Mesenchymal stem cell (in vitro differentiated cells and primary cell): ENCODE results near the gene NDUFAF2.

Source experiments
- DNase-seq: peaks from one replicate; pipeline ENCODE4 v3.0.0-alpha.2; 2013
- H2AFZ ChIP-seq: one replicate; pipeline ENCODE4 v1.6.1; 2013; ENCODE audit warnings: low read depth, mild to moderate bottlenecking, control low read depth, inconsistent platforms, low read length, moderate library complexity
- H2AK5ac ChIP-seq: 2 replicates; pipeline ENCODE4 v1.6.1; 2013; ENCODE audit warnings: low read length, moderate library complexity, mild to moderate bottlenecking, inconsistent platforms; ENCODE audit not compliant: severe bottlenecking
- H2BK120ac ChIP-seq: one replicate; pipeline ENCODE4 v1.6.1; 2013; ENCODE audit warnings: low read depth, mild to moderate bottlenecking, inconsistent platforms, low read length, moderate library complexity
- H2BK12ac ChIP-seq, 2 experiments: one replicate each; pipeline ENCODE4 v1.6.1; 2013; ENCODE audit warnings: inconsistent platforms in 2 of 2, low read length in 2 of 2, mild to moderate bottlenecking in 2 of 2, moderate library complexity in 2 of 2, control low read depth in 1 of 2
- H2BK15ac ChIP-seq: one replicate; pipeline ENCODE4 v1.6.1; 2013; ENCODE audit warnings: mild to moderate bottlenecking, low read depth, inconsistent platforms; ENCODE audit not compliant: poor library complexity, severe bottlenecking
- H2BK5ac ChIP-seq: 2 replicates; pipeline ENCODE4 v1.6.1; 2013; ENCODE audit warnings: low read depth, mild to moderate bottlenecking, low read length, control low read depth, inconsistent platforms; ENCODE audit not compliant: poor library complexity, severe bottlenecking
- H3K14ac ChIP-seq, 2 experiments: one replicate each; pipeline ENCODE4 v1.6.1; 2013; ENCODE audit warnings: inconsistent platforms in 2 of 2, low read length in 2 of 2, control low read depth in 1 of 2, mild to moderate bottlenecking in 1 of 2, moderate library complexity in 1 of 2
- H3K18ac ChIP-seq, 2 experiments: one replicate each; pipeline ENCODE4 v1.6.1; 2013; ENCODE audit warnings: inconsistent platforms in 2 of 2, low read length in 2 of 2, control low read depth in 1 of 2, low read depth in 1 of 2, mild to moderate bottlenecking in 1 of 2
- H3K23ac ChIP-seq, 2 experiments: one replicate each; pipeline ENCODE4 v1.6.1; 2013; ENCODE audit warnings: inconsistent platforms in 2 of 2, low read length in 2 of 2, mild to moderate bottlenecking in 2 of 2, moderate library complexity in 2 of 2, control low read depth in 1 of 2
- H3K27ac ChIP-seq: 2 replicates; pipeline ENCODE4 v1.5.1; 2013; ENCODE audit warnings: mild to moderate bottlenecking, moderate library complexity, low read length, control low read depth, inconsistent platforms; ENCODE audit not compliant: poor library complexity, severe bottlenecking
- H3K27me3 ChIP-seq, 2 experiments: 2 replicates each; pipeline versions ENCODE4 v1.6.1 to v1.7.0; 2013; ENCODE audit warnings: low read length in 2 of 2, mild to moderate bottlenecking in 2 of 2, moderate library complexity in 2 of 2, control low read depth in 1 of 2, inconsistent platforms in 1 of 2; ENCODE audit not compliant: control insufficient read depth in 1 of 2, insufficient read depth in 1 of 2
- H3K36me3 ChIP-seq, 2 experiments: 2 replicates each; pipeline versions ENCODE4 v1.6.1 to v1.7.0; 2013; ENCODE audit warnings: low read length in 2 of 2, control low read depth in 1 of 2, inconsistent platforms in 1 of 2, low read depth in 1 of 2, mild to moderate bottlenecking in 1 of 2; ENCODE audit not compliant: insufficient read depth in 2 of 2, control insufficient read depth in 1 of 2
- H3K4ac ChIP-seq, 2 experiments: one replicate each; pipeline ENCODE4 v1.6.1; 2013; ENCODE audit warnings: inconsistent platforms in 2 of 2, low read length in 2 of 2, mild to moderate bottlenecking in 2 of 2, moderate library complexity in 2 of 2, control low read depth in 1 of 2, low read depth in 1 of 2
- H3K4me1 ChIP-seq: 2 replicates; pipeline ENCODE4 v1.6.1; 2013; ENCODE audit warnings: low read depth, low read length, control low read depth; ENCODE audit not compliant: control insufficient read depth, insufficient read depth
- H3K4me2 ChIP-seq: 2 replicates; pipeline ENCODE4 v1.6.1; 2013; ENCODE audit warnings: low read length, mild to moderate bottlenecking, inconsistent platforms; ENCODE audit not compliant: poor library complexity, severe bottlenecking
- H3K4me3 ChIP-seq, 2 experiments: 2 replicates each; pipeline versions ENCODE4 v1.5.1 to v1.7.0; 2013; ENCODE audit warnings: low read length in 2 of 2, mild to moderate bottlenecking in 2 of 2, control low read depth in 1 of 2, low read depth in 1 of 2; ENCODE audit not compliant: insufficient read depth in 1 of 2
- H3K79me1 ChIP-seq: replicated peaks from 2 replicates; pipeline ENCODE4 v1.6.1; 2013; ENCODE audit warnings: mild to moderate bottlenecking, control low read depth, low read length, inconsistent platforms; ENCODE audit not compliant: poor library complexity, severe bottlenecking
- H3K9ac ChIP-seq: 2 replicates; pipeline ENCODE4 v1.7.0; 2013; ENCODE audit warnings: mild to moderate bottlenecking, low read length, moderate library complexity
- H3K9me3 ChIP-seq: 2 replicates; pipeline ENCODE4 v1.7.0; 2013; ENCODE audit warnings: mild to moderate bottlenecking, low read length; ENCODE audit not compliant: control insufficient read depth
- H4K8ac ChIP-seq: one replicate; pipeline ENCODE4 v1.6.1; 2013; ENCODE audit warnings: inconsistent platforms, mild to moderate bottlenecking, low read length, moderate library complexity
- H4K91ac ChIP-seq: one replicate; pipeline ENCODE4 v1.6.1; 2013; ENCODE audit warnings: mild to moderate bottlenecking, low read length, inconsistent platforms
- WGBS: methylation state at CpG from one replicate; pipeline ENCODE4 v1.1.7; 2013; ENCODE audit warnings: mixed read lengths; 5-methylcytosine and 5-hydroxymethylcytosine counted together

Gene NDUFAF2

DNA sequence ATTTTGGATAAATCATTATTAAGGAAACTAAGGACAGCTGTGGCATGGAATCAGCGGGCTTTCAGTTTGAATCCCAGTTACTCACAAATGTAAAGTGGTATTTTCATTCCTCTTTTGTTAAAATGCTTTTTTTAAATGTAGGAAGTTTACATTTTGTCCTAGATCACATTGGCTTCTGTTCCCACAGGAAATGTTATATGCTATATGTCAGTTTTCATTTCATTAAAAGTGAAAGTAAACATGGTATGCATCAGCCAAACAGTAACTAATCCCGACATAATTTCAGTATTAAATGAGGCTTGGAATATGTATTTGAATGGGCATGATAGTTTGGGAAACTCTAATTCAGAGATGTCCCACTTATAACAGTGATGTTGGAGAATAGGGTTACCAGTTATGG lies 235.9 kb downstream of the NDUFAF2 start:
- no peaks in the 10 kb centered on the region for H3K27me3 ChIP-seq
- peak; percentile 29 for DNase-seq
- no peak overlapping the region for H2AFZ ChIP-seq
- H4K91ac ChIP-seq = no peak overlapping the region
- no peak overlapping the region for H3K18ac ChIP-seq
- H3K4me3 ChIP-seq = peak overlapping the region in 1 of 2 experiments; percentile 63
- H2BK120ac ChIP-seq = no peak overlapping the region
- no peaks in the 10 kb centered on the region for H3K4me1 ChIP-seq
- no peaks in the 10 kb centered on the region for H3K9me3 ChIP-seq
- H3K14ac ChIP-seq = no peak overlapping the region
- H3K23ac ChIP-seq = no peak overlapping the region
- no peak overlapping the region for H3K27ac ChIP-seq
- H4K8ac ChIP-seq = no peak overlapping the region
- no peak overlapping the region for H2BK12ac ChIP-seq
- no peak overlapping the region for H2AK5ac ChIP-seq
- no peak overlapping the region for H2BK15ac ChIP-seq
- H3K4me2 ChIP-seq = no peak overlapping the region
- no peaks in the 10 kb centered on the region for H3K36me3 ChIP-seq
- 100% methylated on average over 1 of the region's 2 CpGs for WGBS
- H3K79me1 ChIP-seq = no peaks in the 10 kb centered on the region
- no peak overlapping the region for H3K4ac ChIP-seq
- no peak overlapping the region for H2BK5ac ChIP-seq
- peak overlapping the region; percentile 72 for H3K9ac ChIP-seq

DNA sequence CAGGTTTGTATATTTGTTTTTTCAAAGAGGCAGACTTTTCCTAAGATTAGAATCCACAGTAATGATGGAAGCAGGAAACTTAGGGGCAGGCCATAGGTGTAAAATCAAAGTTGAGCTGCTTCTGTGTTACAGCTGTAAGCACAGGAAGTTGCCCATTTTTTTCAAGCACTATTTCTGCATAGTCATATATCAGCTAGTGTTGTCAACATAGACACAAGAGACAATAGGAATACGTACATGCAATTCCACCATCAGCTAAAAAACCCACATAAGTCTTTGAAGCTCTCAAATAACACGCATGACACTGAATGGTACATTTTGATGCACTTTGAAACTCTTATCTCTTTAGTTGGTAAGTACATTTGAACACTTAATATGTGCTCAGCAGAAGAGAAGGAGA lies 237.4 kb downstream of the NDUFAF2 start:
- H2BK15ac ChIP-seq = no peak overlapping the region
- H2BK120ac ChIP-seq = no peak overlapping the region
- no peak overlapping the region for H4K91ac ChIP-seq
- no peaks in the 10 kb centered on the region for H3K4me1 ChIP-seq
- no peaks in the 10 kb centered on the region for H3K79me1 ChIP-seq
- H3K9me3 ChIP-seq = no peaks in the 10 kb centered on the region
- H3K27me3 ChIP-seq = no peaks in the 10 kb centered on the region
- DNase-seq = peak; percentile 48
- no peak overlapping the region for H3K4ac ChIP-seq
- WGBS = 0% methylated on average over 1 of the region's 2 CpGs
- no peak overlapping the region for H3K23ac ChIP-seq
- H2AK5ac ChIP-seq = no peak overlapping the region
- no peaks in the 10 kb centered on the region for H3K36me3 ChIP-seq
- no peak overlapping the region for H3K4me3 ChIP-seq
- no peak overlapping the region for H3K18ac ChIP-seq
- H3K9ac ChIP-seq = no peak overlapping the region
- no peak overlapping the region for H3K14ac ChIP-seq
- no peak overlapping the region for H3K27ac ChIP-seq
- H2BK5ac ChIP-seq = no peak overlapping the region
- H4K8ac ChIP-seq = no peak overlapping the region
- H3K4me2 ChIP-seq = no peak overlapping the region
- peak overlapping the region in 1 of 2 experiments; percentile 15 for H2BK12ac ChIP-seq
- no peak overlapping the region for H2AFZ ChIP-seq

DNA sequence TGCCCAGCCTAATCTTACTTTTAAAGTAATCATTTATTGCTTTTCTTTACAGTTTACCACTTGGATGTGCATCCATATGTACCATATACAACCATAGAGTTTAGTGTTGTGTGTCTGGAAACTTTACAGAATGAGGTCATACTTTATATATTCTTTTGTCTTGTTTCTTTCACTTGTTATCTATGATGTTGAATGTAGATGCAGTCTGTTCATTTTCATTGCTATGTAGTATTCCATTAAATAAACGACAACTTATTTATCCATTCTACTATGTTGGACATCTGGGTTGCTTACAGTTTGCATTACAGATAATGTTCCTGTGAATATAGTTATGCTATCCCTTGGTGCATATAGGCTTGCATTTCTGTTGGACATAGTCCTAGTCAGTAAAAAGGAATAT lies 238.5 kb downstream of the NDUFAF2 start:
- H2AFZ ChIP-seq = no peak overlapping the region
- H3K79me1 ChIP-seq = no peaks in the 10 kb centered on the region
- H2BK120ac ChIP-seq = no peak overlapping the region
- H3K4me1 ChIP-seq = no peaks in the 10 kb centered on the region
- H3K27me3 ChIP-seq = no peaks in the 10 kb centered on the region
- no peak overlapping the region for H2BK12ac ChIP-seq
- no peak overlapping the region for H3K9ac ChIP-seq
- no peaks in the 10 kb centered on the region for H3K9me3 ChIP-seq
- no peak overlapping the region for H3K4ac ChIP-seq
- no peak overlapping the region for H3K18ac ChIP-seq
- no peak overlapping the region for H3K4me3 ChIP-seq
- DNase-seq = no peak
- H4K8ac ChIP-seq = no peak overlapping the region
- H3K27ac ChIP-seq = no peak overlapping the region
- no peak overlapping the region for H2BK5ac ChIP-seq
- H4K91ac ChIP-seq = no peak overlapping the region
- no peaks in the 10 kb centered on the region for H3K36me3 ChIP-seq
- no CpG with 5 or more reads among the region's 1 CpG for WGBS
- H3K4me2 ChIP-seq = no peak overlapping the region
- no peak overlapping the region for H2BK15ac ChIP-seq
- H2AK5ac ChIP-seq = no peak overlapping the region
- no peak overlapping the region for H3K14ac ChIP-seq
- no peak overlapping the region for H3K23ac ChIP-seq

DNA sequence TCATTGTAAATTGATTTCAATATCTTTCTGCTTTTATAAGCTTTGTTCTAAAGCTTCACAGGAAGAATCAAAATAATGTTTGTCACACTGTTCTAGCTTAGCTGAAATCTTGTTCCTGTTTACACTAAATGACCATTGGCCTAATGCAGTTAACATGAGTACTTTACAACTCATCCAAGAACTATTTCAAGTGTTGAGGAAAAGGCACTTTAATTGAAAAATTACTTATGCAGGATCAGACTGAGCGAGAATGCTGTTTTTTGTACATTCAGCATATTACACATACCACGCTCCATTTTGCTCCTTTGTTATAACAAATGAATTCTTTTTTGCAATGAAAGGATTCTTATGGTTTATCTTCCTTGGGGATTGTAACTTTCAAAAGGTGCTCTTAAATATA lies 239.7 kb downstream of the NDUFAF2 start:
- no peak overlapping the region for H3K27ac ChIP-seq
- H2BK12ac ChIP-seq = no peak overlapping the region
- H4K8ac ChIP-seq = no peak overlapping the region
- H3K23ac ChIP-seq = no peak overlapping the region
- H2BK5ac ChIP-seq = no peak overlapping the region
- H3K18ac ChIP-seq = no peak overlapping the region
- H3K79me1 ChIP-seq = no peaks in the 10 kb centered on the region
- no peak overlapping the region for H3K4me3 ChIP-seq
- H3K4ac ChIP-seq = no peak overlapping the region
- H3K14ac ChIP-seq = no peak overlapping the region
- H2BK120ac ChIP-seq = no peak overlapping the region
- DNase-seq = peak; percentile 71
- H3K9me3 ChIP-seq = no peaks in the 10 kb centered on the region
- no peak overlapping the region for H2AK5ac ChIP-seq
- H2BK15ac ChIP-seq = no peak overlapping the region
- no peaks in the 10 kb centered on the region for H3K4me1 ChIP-seq
- no peaks in the 10 kb centered on the region for H3K27me3 ChIP-seq
- H2AFZ ChIP-seq = no peak overlapping the region
- no peak overlapping the region for H4K91ac ChIP-seq
- no CpG with 5 or more reads among the region's 2 CpGs for WGBS
- H3K4me2 ChIP-seq = no peak overlapping the region
- H3K36me3 ChIP-seq = no peaks in the 10 kb centered on the region
- H3K9ac ChIP-seq = no peak overlapping the region
